ENCODE results near the gene EGR1.

Gene EGR1

DNA sequence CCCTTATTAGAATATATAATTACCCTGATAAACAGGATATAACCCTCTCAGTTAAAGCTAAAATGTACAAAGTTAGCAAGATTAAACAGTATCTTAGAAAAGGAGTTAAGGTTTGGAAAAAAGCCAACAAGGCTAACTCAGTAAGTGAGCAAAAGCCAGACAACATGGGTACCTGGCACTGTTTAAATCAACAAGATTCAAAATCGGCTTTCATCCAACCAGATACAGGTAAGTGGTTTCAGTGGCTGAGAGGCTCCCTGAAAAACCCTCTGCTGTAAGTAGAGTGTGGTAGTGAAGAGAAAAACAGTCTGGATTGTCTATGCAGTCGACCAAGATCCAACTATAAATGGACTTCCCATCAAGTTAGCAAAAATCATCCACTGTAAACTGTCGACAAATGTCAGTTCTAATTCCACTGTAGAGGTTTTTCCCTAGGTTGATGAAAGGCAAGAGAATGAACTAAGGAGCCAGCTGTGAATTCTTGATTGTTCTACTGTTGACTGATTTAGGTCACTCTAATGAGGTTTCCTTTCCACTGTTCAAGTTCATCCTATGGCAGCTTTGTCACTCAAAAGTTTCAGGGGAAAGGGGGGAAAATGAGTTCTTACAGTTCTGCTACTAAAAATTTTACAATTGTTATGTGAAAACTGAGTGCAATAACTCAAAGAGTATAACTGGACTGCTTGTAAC lies 50.4 kb downstream of the EGR1 start:
- no peak for DNase-seq

DNA sequence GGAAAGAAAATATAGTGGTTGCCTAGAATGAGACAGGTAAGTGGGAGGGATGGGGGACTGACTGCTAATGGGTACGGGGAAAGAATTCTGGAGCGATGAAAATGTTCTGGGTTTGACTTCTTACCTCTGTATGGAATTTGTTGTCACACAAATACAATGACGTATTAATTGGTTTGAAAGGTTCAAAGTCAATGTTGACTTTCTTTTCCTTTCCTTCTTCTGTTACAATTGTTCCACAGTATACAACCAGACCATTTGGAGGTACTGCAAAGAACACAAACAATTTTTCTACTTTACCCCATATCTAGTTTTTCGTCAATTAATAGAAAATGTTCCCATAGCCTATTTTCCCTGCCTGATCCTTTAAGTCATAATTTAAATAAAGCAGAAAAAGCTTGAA lies 52.2 kb downstream of the EGR1 start:
- no peak for DNase-seq
